K562 (cell line): ENCODE results near the gene SPTSSA. TPM values are rescaled to one million over a fixed set of nuclear protein-coding genes. Genes with fewer than 3 reads are reported as not detected.
"Not testable (repeated sequence)": the region's sequence is repeated elsewhere in the genome, so short reads cannot be mapped to it uniquely, and the experiment has no call there.

Experiments used
- ATAC-seq: fragments of 200-7000 bp; cut with Tn5 transposase; 3 replicates; pipeline ENCODE4 v1.9.1; 2020; ENCODE audit warnings: moderate library complexity
- BruUV-seq: library from RNA; stranded (reverse); fragments of 400-500 nt; replicated peaks from 2 replicates; lab custom pipeline; 2021; lab: Mats Ljungman, UMichigan
- CTCF ChIA-PET: fragments of 300-600 bp; formaldehyde crosslinking; extraction: SDS; loops from one replicate; lab custom pipeline; 2021; ENCODE audit warnings: low intra/inter-chr PET ratio; lab: Yijun Ruan, JAX
- POLR2A ChIA-PET: fragments of 300-600, 350-650 bp; sonication (Branson Sonifier 250); formaldehyde crosslinking; extraction: SDS; loops from one replicate; lab custom pipeline; 2021; ENCODE audit warnings: antibody characterized with exemption, inconsistent platforms; lab: Yijun Ruan, JAX
- DNase-seq, 4 experiments: peaks; one replicate each; pipeline versions ENCODE4 v3.0.0 to v3.0.0-alpha.2; 2011 to 2018; ENCODE audit warnings: low spot score in 3 of 4, mixed read lengths in 3 of 4; ENCODE audit errors: extremely low read depth in 1 of 4
- FAIRE-seq: peaks from 2 replicates; lab custom pipeline; 2011; peaks lifted over from hg19 to GRCh38; lab: Jason Lieb, UNC
- H2AFZ ChIP-seq: 2 replicates; pipeline ENCODE4 v1.6.0; 2011; ENCODE audit warnings: low read depth, low read length, control low read depth, inconsistent platforms
- H3K27ac ChIP-seq: fragments of 200-600 bp; 3 replicates; pipeline ENCODE4 v1.8.0; 2011; ENCODE audit warnings: low read depth, mild to moderate bottlenecking, control low read depth, inconsistent platforms, low read length, moderate library complexity, mixed read lengths; ENCODE audit errors: extremely low read depth
- H3K27me3 ChIP-seq, 2 experiments: fragments of 300-600 bp in 1 of 2; 2 replicates in 1 of 2; 3 replicates in 1 of 2; pipeline versions ENCODE4 v1.6.0 to v1.8.0; 2011; ENCODE audit warnings: inconsistent platforms in 2 of 2, low read length in 2 of 2, mild to moderate bottlenecking in 1 of 2, mixed read lengths in 1 of 2, moderate library complexity in 1 of 2; ENCODE audit not compliant: control insufficient read depth in 2 of 2, insufficient read depth in 2 of 2
- H3K36me3 ChIP-seq: fragments of 300-600 bp; 3 replicates; pipeline ENCODE4 v1.8.0; 2011; ENCODE audit warnings: mild to moderate bottlenecking, low read length, inconsistent platforms; ENCODE audit not compliant: control insufficient read depth, insufficient read depth
- H3K4me1 ChIP-seq, 2 experiments: fragments of 200-600 bp in 1 of 2; replicated peaks in 1 of 2; 2 replicates in 1 of 2; 3 replicates in 1 of 2; pipeline versions ENCODE4 v1.5.1 to v1.8.0; 2011; ENCODE audit warnings: inconsistent platforms in 2 of 2, low read length in 2 of 2, mild to moderate bottlenecking in 1 of 2, mixed read lengths in 1 of 2, moderate library complexity in 1 of 2; ENCODE audit not compliant: control insufficient read depth in 2 of 2, insufficient read depth in 2 of 2
- H3K4me2 ChIP-seq: 2 replicates; pipeline ENCODE4 v1.6.1; 2011; ENCODE audit warnings: low read length, control low read depth, inconsistent platforms, mixed read lengths; ENCODE audit not compliant: insufficient read depth
- H3K4me3 ChIP-seq: fragments of 200-600 bp; sonication (generic), shearing (Covaris generic); 2 replicates; pipeline ENCODE4 v1.5.1; 2016; ENCODE audit warnings: control low read depth, inconsistent platforms
- H3K79me2 ChIP-seq: fragments of 200-600 bp; 3 replicates; pipeline ENCODE4 v1.8.0; 2011; ENCODE audit warnings: low read length, inconsistent platforms; ENCODE audit not compliant: control insufficient read depth, insufficient read depth
- H3K9ac ChIP-seq, 2 experiments: 2 replicates each; pipeline versions ENCODE4 v1.6.0 to v1.6.1; 2011; ENCODE audit warnings: low read depth in 2 of 2, low read length in 2 of 2, control low read depth in 1 of 2, inconsistent platforms in 1 of 2, mild to moderate bottlenecking in 1 of 2, mixed read lengths in 1 of 2; ENCODE audit not compliant: insufficient read depth in 1 of 2
- H3K9me1 ChIP-seq: one replicate; pipeline ENCODE4 v1.6.0; 2011; ENCODE audit warnings: inconsistent platforms, mild to moderate bottlenecking, low read length, moderate library complexity; ENCODE audit not compliant: control insufficient read depth, insufficient read depth
- H3K9me3 ChIP-seq: replicated peaks from 2 replicates; pipeline ENCODE4 v1.5.1; 2011; ENCODE audit warnings: low read depth, low read length, inconsistent platforms; ENCODE audit not compliant: control insufficient read depth, insufficient read depth
- H4K20me1 ChIP-seq: replicated peaks from 2 replicates; pipeline ENCODE4 v1.6.1; 2011; ENCODE audit warnings: low read length, inconsistent platforms, mixed read lengths; ENCODE audit not compliant: control insufficient read depth, insufficient read depth
- C11orf30 ChIP-seq: fragments of 450-650 bp; IDR thresholded peaks from 2 replicates; pipeline ENCODE4 v1.6.1; 2016; ENCODE audit warnings: low read depth, mild to moderate bottlenecking
- E2F1 ChIP-seq: sonication (generic); formaldehyde crosslinking; IDR thresholded peaks from 2 replicates; pipeline ENCODE4 v1.8.1; 2023; ENCODE audit warnings: mild to moderate bottlenecking, missing genetic modification reagents, moderate library complexity
- ZFP36 ChIP-seq: fragments of 150-350 bp; IDR thresholded peaks from 2 replicates; pipeline ENCODE4 v1.6.1; 2018; ENCODE audit warnings: low read length, low read depth; ENCODE audit not compliant: partially characterized antibody
- ZNF316 ChIP-seq: fragments of 450-650 bp; IDR thresholded peaks from 2 replicates; pipeline ENCODE4 v1.6.1; 2016
- WGBS: fragments of 100-300 bp; shearing (Covaris generic); methylation state at CpG from one replicate; pipeline ENCODE4 v1.1.6; 2016; ENCODE audit warnings: low coverage, mixed read lengths; ENCODE audit not compliant: insufficient coverage; ENCODE audit errors: missing lambda C conversion rate; 5-methylcytosine and 5-hydroxymethylcytosine counted together
- in situ Hi-C: fragments of 300-500 bp; cut with MboI; formaldehyde crosslinking; loops from 4 replicates; pipeline ENCODE4 v1.15.0; 2018; ENCODE audit warnings: inconsistent platforms, mixed read lengths
- intact Hi-C: fragments of 100-400 bp; cut with micrococcal nuclease; formaldehyde crosslinking; loops from 2 replicates; pipeline ENCODE4 v1.14.2; 2022
- polyA plus RNA-seq, 8 experiments: library from polyadenylated mRNA; depleted of rRNA in 4 of 8; stranded (reverse) in 5 of 8; unstranded in 3 of 8; fragments of >200 nt; fragmentation: Nextera tagmentation in 2 of 8; fragmentation: Illumina TruSeq in 1 of 8; extraction: Ambion mirVana in 2 of 8; extraction: Trizol in 1 of 8; gene quantifications; 2 replicates each; pipeline versions ENCODE4 v1.2.1 to v1.2.3, GENCODE V29; 2011 to 2014; ENCODE audit warnings: inconsistent platforms in 1 of 8, missing spikeins in 1 of 8
- total RNA-seq, 7 experiments: library from RNA; depleted of rRNA in 6 of 7; stranded (reverse); fragments of >200 nt in 6 of 7; fragmentation: Illumina TruSeq in 2 of 7; extraction: Trizol in 2 of 7; gene quantifications; 2 replicates each; pipeline versions ENCODE4 v1.2.1 to v1.2.3, GENCODE V29; 2011 to 2021; ENCODE audit warnings: low replicate concordance in 1 of 7

The SPTSSA gene
- total and polyA plus RNA-seq, 9 of the 15 experiments (the other 6 are each of a cell fraction or from before 2014, with no cell fraction given): 6.8 to 35.7 (median 22.0) TPM

GRCh38 chr14:34433957-34434356 is 28.1 kb downstream of the SPTSSA start:
- 0 out of 3 replicates have a peak, but pooled peaks cover 2% of the 10 kb centered on the region for H3K36me3 ChIP-seq
- peaks cover 12% of the 10 kb centered on the region; the same call in 2 of the 3 replicates for H3K79me2 ChIP-seq
- ATAC-seq (no peak), DNase-seq (no peak), FAIRE-seq (no peak)
- H3K27ac ChIP-seq: no peak overlapping the region
- TF ChIP-seq ZNF316 (peak; percentile 73), E2F1 (CRISPR knock-in tag) (no peak), C11orf30 (peak; percentile 53; the same call in 1 of the 2 replicates)
- no peaks in the 10 kb centered on the region for H4K20me1 ChIP-seq
- in situ Hi-C loops (no loop called here), intact Hi-C loops (no loop called here)
- no peak overlapping the region for H3K9ac ChIP-seq
- no peaks in the 10 kb centered on the region for H3K27me3 ChIP-seq
- H3K4me3 ChIP-seq: no peak overlapping the region
- H3K9me1 ChIP-seq: no peaks in the 10 kb centered on the region
- ChIA-PET POLR2A (no interaction called here), CTCF (no interaction called here)
- 100% methylated on average over 2 of the region's 2 CpGs for WGBS
- H3K4me1 ChIP-seq: no peaks in the 10 kb centered on the region; a peak in 1 of 5 replicates
- BruUV-seq: no TSS peak
- H3K9me3 ChIP-seq: no peaks in the 10 kb centered on the region
- no peak overlapping the region for H2AFZ ChIP-seq
- H3K4me2 ChIP-seq: no peak overlapping the region

DNA sequence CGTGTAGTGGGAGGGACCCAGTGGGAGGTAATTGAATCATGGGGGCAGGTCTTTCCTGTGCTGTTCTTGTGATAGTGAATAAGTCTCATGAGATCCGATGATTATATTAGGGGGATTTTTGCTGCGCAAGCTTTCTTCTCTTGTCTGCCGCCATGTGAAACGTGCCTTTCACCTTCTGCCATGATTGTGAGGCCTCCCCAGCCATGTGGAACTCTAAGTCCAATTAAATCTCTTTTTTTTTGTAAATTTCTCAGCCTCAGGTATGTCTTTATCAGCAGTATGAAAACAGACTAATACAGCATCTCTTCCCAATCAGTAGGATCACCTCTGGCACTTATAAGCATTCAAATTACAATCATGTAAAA is 34.0 kb downstream of the SPTSSA start:
- BruUV-seq, POLR2A ChIA-PET, H3K79me2 ChIP-seq, H3K9me1 ChIP-seq, intact Hi-C loops, H4K20me1 ChIP-seq, ATAC-seq, FAIRE-seq, H3K27me3 ChIP-seq, H3K4me1 ChIP-seq, H3K9ac ChIP-seq, in situ Hi-C loops, H3K9me3 ChIP-seq, DNase-seq, CTCF ChIA-PET, H3K27ac ChIP-seq, H3K36me3 ChIP-seq, H2AFZ ChIP-seq, H3K4me3 ChIP-seq, H3K4me2 ChIP-seq: not testable (repeated sequence)
- peak; percentile 52 for TF ChIP-seq ZFP36
- 28% methylated on average over 5 of the region's 5 CpGs for WGBS
